Trophoblast cell (in vitro differentiated cells and primary cell): ENCODE data around the gene QPRT.

ENCODE experiments used
- DNase-seq, 2 donors: peaks; one replicate each; pipeline ENCODE4 v3.0.0-alpha.2; 2016
- H2AFZ ChIP-seq: 2 replicates; pipeline ENCODE4 v1.6.1; 2013; ENCODE audit warnings: low read length, moderate library complexity, mild to moderate bottlenecking; ENCODE audit not compliant: insufficient read depth, poor library complexity
- H2AK5ac ChIP-seq: 2 replicates; pipeline ENCODE4 v1.6.1; 2013; ENCODE audit warnings: mild to moderate bottlenecking, low read length
- H2BK120ac ChIP-seq: 2 replicates; pipeline ENCODE4 v1.6.1; 2013; ENCODE audit warnings: low read length, mild to moderate bottlenecking, moderate library complexity; ENCODE audit not compliant: insufficient read depth, poor library complexity
- H2BK12ac ChIP-seq: 2 replicates; pipeline ENCODE4 v1.6.1; 2013; ENCODE audit warnings: mild to moderate bottlenecking, low read length, moderate library complexity
- H2BK5ac ChIP-seq: 2 replicates; pipeline ENCODE4 v1.6.1; 2013; ENCODE audit warnings: low read length, low read depth, moderate library complexity, mild to moderate bottlenecking; ENCODE audit not compliant: poor library complexity
- H3K14ac ChIP-seq: 2 replicates; pipeline ENCODE4 v1.6.1; 2013; ENCODE audit warnings: mild to moderate bottlenecking, low read length
- H3K18ac ChIP-seq: 2 replicates; pipeline ENCODE4 v1.6.1; 2013; ENCODE audit warnings: mild to moderate bottlenecking, low read length
- H3K23ac ChIP-seq: 2 replicates; pipeline ENCODE4 v1.6.1; 2013; ENCODE audit warnings: low read length
- H3K27ac ChIP-seq: 2 replicates; pipeline ENCODE4 v1.5.1; 2013; ENCODE audit warnings: low read depth, mild to moderate bottlenecking, inconsistent platforms, low read length, moderate library complexity
- H3K27me3 ChIP-seq: 2 replicates; pipeline ENCODE4 v1.6.1; 2013; ENCODE audit warnings: inconsistent platforms, mild to moderate bottlenecking, low read length, moderate library complexity; ENCODE audit not compliant: insufficient read depth
- H3K36me3 ChIP-seq, 2 experiments: 1 replicate in 1 of 2; 2 replicates in 1 of 2; pipeline ENCODE4 v1.6.1; 2013; ENCODE audit warnings: low read length in 2 of 2, mild to moderate bottlenecking in 2 of 2, moderate library complexity in 1 of 2; ENCODE audit not compliant: insufficient read depth in 2 of 2, control insufficient read depth in 1 of 2
- H3K4ac ChIP-seq: 2 replicates; pipeline ENCODE4 v1.6.1; 2013; ENCODE audit warnings: low read depth, mild to moderate bottlenecking, low read length, moderate library complexity
- H3K4me1 ChIP-seq, 2 experiments: 1 replicate in 1 of 2; 2 replicates in 1 of 2; pipeline ENCODE4 v1.6.1; 2013; ENCODE audit warnings: low read length in 2 of 2, mild to moderate bottlenecking in 2 of 2, moderate library complexity in 1 of 2; ENCODE audit not compliant: insufficient read depth in 2 of 2, control insufficient read depth in 1 of 2
- H3K4me2 ChIP-seq: 2 replicates; pipeline ENCODE4 v1.6.1; 2013; ENCODE audit warnings: inconsistent platforms, mild to moderate bottlenecking, low read length, moderate library complexity
- H3K4me3 ChIP-seq: 2 replicates; pipeline ENCODE4 v1.5.1; 2013; ENCODE audit warnings: mild to moderate bottlenecking, low read depth, low read length, inconsistent platforms
- H3K79me1 ChIP-seq: one replicate; pipeline ENCODE4 v1.6.1; 2013; ENCODE audit warnings: low read length
- H3K79me2 ChIP-seq: 2 replicates; pipeline ENCODE4 v1.6.1; 2013; ENCODE audit warnings: low read length, mild to moderate bottlenecking; ENCODE audit not compliant: control insufficient read depth, insufficient read depth, poor library complexity
- H3K9ac ChIP-seq: 2 replicates; pipeline ENCODE4 v1.6.1; 2013; ENCODE audit warnings: mild to moderate bottlenecking, low read length
- H3K9me3 ChIP-seq: 2 replicates; pipeline ENCODE4 v1.6.1; 2013; ENCODE audit warnings: low read depth, mild to moderate bottlenecking, control low read depth, inconsistent platforms, low read length; ENCODE audit not compliant: insufficient read depth
- H4K12ac ChIP-seq: 2 replicates; pipeline ENCODE4 v1.6.1; 2013; ENCODE audit warnings: low read depth, mild to moderate bottlenecking, low read length, moderate library complexity
- H4K8ac ChIP-seq: 2 replicates; pipeline ENCODE4 v1.6.1; 2013; ENCODE audit warnings: low read depth, mild to moderate bottlenecking, low read length, moderate library complexity
- H4K91ac ChIP-seq: one replicate; pipeline ENCODE4 v1.6.1; 2013; ENCODE audit warnings: low read depth, mild to moderate bottlenecking, low read length, moderate library complexity
- WGBS: extraction: QIAGEN DNeasy Blood & Tissue Kit; methylation state at CpG from one replicate; pipeline ENCODE4 v1.1.7; 2013; ENCODE audit warnings: missing lambda C conversion rate; ENCODE audit not compliant: insufficient read length, insufficient coverage; ENCODE audit errors: extremely low coverage; 5-methylcytosine and 5-hydroxymethylcytosine counted together

The QPRT gene

GRCh38 chr16:29673501-29673900, 5.5 kb upstream of the QPRT start:
- peak overlapping the region; percentile 78 for H2BK12ac ChIP-seq
- peaks cover 1% of the 10 kb centered on the region for H3K79me1 ChIP-seq
- H3K36me3 ChIP-seq: no peaks in the 10 kb centered on the region
- no peak overlapping the region for H3K4me3 ChIP-seq
- no peak overlapping the region for H3K18ac ChIP-seq
- no peak overlapping the region for H2BK5ac ChIP-seq
- H3K14ac ChIP-seq: peak overlapping the region; percentile 28
- no peak overlapping the region for H3K23ac ChIP-seq
- H3K4ac ChIP-seq: no peak overlapping the region
- no peak overlapping the region for H2BK120ac ChIP-seq
- no peak overlapping the region for H3K27ac ChIP-seq
- no peaks in the 10 kb centered on the region for H3K79me2 ChIP-seq
- no peak overlapping the region for H4K91ac ChIP-seq
- WGBS: no CpG with 5 or more reads among the region's 6 CpGs
- H3K9ac ChIP-seq: no peak overlapping the region
- no peak overlapping the region for H4K12ac ChIP-seq
- H3K9me3 ChIP-seq: no peaks in the 10 kb centered on the region
- H2AFZ ChIP-seq: no peak overlapping the region
- H4K8ac ChIP-seq: no peak overlapping the region
- peak overlapping the region; percentile 60 for H2AK5ac ChIP-seq
- no peak overlapping the region for H3K4me2 ChIP-seq
- no peak for DNase-seq
- H3K4me1 ChIP-seq: peaks cover under 1% of the 10 kb centered on the region in 2 experiments
- no peaks in the 10 kb centered on the region for H3K27me3 ChIP-seq

GRCh38 chr16:29674188-29674587, 4.8 kb upstream of the QPRT start:
- Histone ChIP-seq H3K9ac (no peak overlapping the region), H4K12ac (no peak overlapping the region), H2BK12ac (no peak overlapping the region), H3K79me2 (peaks cover 3% of the 10 kb centered on the region), H3K18ac (no peak overlapping the region), H2BK120ac (no peak overlapping the region), H3K14ac (no peak overlapping the region), H2AFZ (no peak overlapping the region), H3K79me1 (peaks cover 6% of the 10 kb centered on the region), H3K36me3 (no peaks in the 10 kb centered on the region), H3K4ac (no peak overlapping the region), H3K9me3 (no peaks in the 10 kb centered on the region), H4K91ac (peak overlapping the region; percentile 42), H2AK5ac (peak overlapping the region; percentile 11), H3K27me3 (no peaks in the 10 kb centered on the region), H2BK5ac (no peak overlapping the region), H4K8ac (no peak overlapping the region), H3K4me1 (peaks cover 4% of the 10 kb centered on the region in 2 experiments), H3K4me3 (no peak overlapping the region), H3K4me2 (no peak overlapping the region), H3K27ac (no peak overlapping the region), H3K23ac (no peak overlapping the region)
- WGBS: no CpG with 5 or more reads among the region's 13 CpGs
- DNase-seq: no peak

DNA sequence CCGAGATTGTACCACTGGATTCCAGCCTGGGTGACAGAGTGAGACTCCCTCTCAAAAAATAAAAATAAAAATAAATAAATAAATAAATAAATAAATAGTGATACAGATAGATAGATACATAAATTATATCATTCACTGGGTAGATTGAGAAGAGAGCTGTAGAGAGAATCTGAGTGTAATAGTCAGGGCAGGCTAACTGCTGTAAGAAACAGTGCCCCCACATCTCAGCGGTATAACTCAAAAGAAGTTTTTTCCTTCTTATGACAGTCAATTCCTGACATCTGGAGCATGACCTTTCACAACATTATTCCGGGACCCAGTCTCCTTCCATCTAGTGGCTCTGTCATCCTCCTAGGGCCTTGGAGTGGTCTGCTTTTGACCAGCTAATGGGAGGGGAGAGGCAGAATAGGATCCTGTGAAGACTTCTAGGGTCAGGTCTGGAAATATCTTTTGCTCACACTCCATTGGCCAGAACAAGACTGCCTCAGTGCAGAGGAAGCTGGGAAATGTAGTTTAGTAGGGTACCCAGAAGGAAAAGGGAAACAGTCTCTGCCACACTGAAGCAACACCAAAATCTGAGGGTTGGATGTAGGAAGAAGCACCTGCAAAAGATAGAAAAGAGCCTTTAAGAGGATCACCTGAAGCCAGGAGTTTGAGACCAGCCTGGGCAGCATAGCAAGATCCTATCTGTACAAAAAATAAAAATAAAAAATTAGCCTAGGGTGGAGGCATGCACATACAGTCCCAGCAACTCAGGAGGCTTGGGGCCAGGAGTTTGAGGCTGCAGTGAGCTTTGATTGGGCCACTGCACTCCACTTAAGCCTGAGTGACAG, 3.0 kb upstream of the QPRT start:
- Histone ChIP-seq H3K4me1 (peaks cover 12% of the 10 kb centered on the region in 2 experiments), H2BK12ac (no peak overlapping the region), H2AFZ (no peak overlapping the region), H4K8ac (no peak overlapping the region), H3K23ac (no peak overlapping the region), H2BK120ac (no peak overlapping the region), H4K91ac (no peak overlapping the region), H3K14ac (no peak overlapping the region), H3K36me3 (peaks cover 3% of the 10 kb centered on the region in 2 experiments), H3K79me2 (peaks cover 19% of the 10 kb centered on the region), H3K18ac (no peak overlapping the region), H3K9ac (no peak overlapping the region), H3K79me1 (peaks cover 20% of the 10 kb centered on the region), H3K9me3 (no peaks in the 10 kb centered on the region), H3K27ac (no peak overlapping the region), H3K4ac (no peak overlapping the region), H2BK5ac (no peak overlapping the region), H2AK5ac (no peak overlapping the region), H3K4me3 (no peak overlapping the region), H4K12ac (no peak overlapping the region), H3K4me2 (no peak overlapping the region), H3K27me3 (no peaks in the 10 kb centered on the region)
- no CpG with 5 or more reads among the region's 3 CpGs for WGBS
- DNase-seq: peak in 1 of 2 donors; percentile 42

DNA sequence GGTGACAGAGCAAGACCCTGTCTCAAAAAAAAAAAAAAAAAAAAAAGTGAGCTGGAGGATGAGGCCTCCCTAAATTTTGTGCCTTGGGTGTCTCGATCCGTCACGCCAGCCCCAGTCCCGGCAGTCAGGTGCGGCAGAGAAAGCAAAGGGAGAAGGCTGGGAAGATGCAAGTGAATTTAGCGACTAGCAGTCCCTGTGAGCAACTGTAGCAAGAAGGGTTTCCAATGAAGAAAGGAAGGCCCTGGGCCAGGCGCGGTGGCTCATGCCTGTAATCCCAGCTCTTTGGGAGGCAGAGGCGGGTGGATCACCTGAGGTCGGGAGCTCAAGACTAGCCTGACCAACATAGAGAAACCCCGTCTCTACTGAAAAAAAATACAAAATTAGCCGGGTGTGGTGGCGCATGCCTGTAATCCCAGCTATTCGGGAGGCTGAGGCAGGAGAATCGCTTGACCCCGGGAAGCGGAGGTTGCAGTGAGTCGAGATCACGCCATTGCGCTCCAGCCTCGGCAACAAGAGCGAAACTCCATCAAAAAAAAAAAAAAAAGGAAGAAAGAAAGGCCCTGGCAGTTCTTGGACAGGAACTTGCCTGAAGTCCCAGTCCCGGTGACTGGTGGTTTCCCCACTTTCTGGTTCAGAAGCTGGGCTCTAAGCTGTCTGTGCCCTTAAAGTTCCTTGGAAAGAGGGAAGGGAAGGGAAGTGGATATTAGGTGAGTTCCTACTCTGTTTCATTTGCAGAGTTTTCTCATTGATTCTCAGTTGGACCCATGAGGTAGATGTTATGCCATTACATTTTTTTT, 1.8 kb upstream of the QPRT start:
- no CpG with 5 or more reads among the region's 23 CpGs for WGBS

More for the DNA sequence above, 1.8 kb upstream of the QPRT start:
- Histone ChIP-seq H3K14ac (no peak overlapping the region), H2BK120ac (no peak overlapping the region), H3K4me3 (no peak overlapping the region), H2AFZ (no peak overlapping the region), H4K12ac (no peak overlapping the region), H3K9ac (no peak overlapping the region), H3K27me3 (no peaks in the 10 kb centered on the region), H3K36me3 (peaks cover 5 to 8% of the 10 kb centered on the region in 2 experiments), H3K4me1 (peaks cover 14 to 19% of the 10 kb centered on the region in 2 experiments), H4K91ac (no peak overlapping the region), H2BK12ac (peak overlapping the region; percentile 61), H3K18ac (no peak overlapping the region), H4K8ac (no peak overlapping the region), H3K9me3 (no peaks in the 10 kb centered on the region), H3K27ac (no peak overlapping the region), H2AK5ac (no peak overlapping the region), H2BK5ac (peak overlapping the region; percentile 32), H3K23ac (no peak overlapping the region), H3K4me2 (no peak overlapping the region), H3K4ac (no peak overlapping the region), H3K79me1 (peaks cover 21% of the 10 kb centered on the region), H3K79me2 (peaks cover 24% of the 10 kb centered on the region)
- DNase-seq: no peak
